ENCODE measurements around the gene DCDC1. TPM values are rescaled to one million over a fixed set of nuclear protein-coding genes. Genes with fewer than 3 reads are reported as not detected.

Gene DCDC1
- total and polyA plus RNA-seq, 9 of the 15 experiments (the other 6 are each of a cell fraction or from before 2014, with no cell fraction given) = 0.05 to 0.18 (median 0.08) TPM; not detected in 3

DNA sequence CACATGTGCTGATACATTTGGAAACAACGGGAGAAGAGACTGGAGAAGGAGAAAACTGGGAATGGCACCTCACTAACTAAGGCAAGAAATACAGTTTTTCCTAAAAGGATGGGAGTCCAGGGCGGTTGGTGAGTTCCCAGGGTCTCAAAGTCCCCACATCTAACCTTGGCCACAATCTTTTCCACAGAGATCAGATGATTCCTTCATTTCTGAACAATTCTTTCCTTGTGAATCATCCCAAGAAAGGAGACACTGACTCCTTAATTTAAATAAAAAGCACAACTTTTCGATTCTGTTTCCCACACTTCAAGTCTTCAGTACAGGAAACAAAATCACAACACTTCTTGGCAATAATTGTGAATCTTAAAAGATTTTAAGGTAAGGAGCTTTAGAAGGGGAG is 384.7 kb downstream of the DCDC1 start (continued):
- TF ChIP-seq, protein P1, sequence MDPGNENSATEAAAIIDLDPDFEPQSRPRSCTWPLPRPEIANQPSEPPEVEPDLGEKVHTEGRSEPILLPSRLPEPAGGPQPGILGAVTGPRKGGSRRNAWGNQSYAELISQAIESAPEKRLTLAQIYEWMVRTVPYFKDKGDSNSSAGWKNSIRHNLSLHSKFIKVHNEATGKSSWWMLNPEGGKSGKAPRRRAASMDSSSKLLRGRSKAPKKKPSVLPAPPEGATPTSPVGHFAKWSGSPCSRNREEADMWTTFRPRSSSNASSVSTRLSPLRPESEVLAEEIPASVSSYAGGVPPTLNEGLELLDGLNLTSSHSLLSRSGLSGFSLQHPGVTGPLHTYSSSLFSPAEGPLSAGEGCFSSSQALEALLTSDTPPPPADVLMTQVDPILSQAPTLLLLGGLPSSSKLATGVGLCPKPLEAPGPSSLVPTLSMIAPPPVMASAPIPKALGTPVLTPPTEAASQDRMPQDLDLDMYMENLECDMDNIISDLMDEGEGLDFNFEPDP (CRISPR knock-in tag; IDR thresholded peaks at IDR 0.05) = no peak
- TF ChIP-seq BMI1 (IDR thresholded peaks at IDR 0.05; ENCODE audit: low read length) (no peak), TARDBP (IDR thresholded peaks at IDR 0.05) (no peak), ZNF644 (tag; IDR thresholded peaks at IDR 0.05; ENCODE audit: low read depth) (no peak), MCM2 (IDR thresholded peaks at IDR 0.05; ENCODE audit: low read depth) (no peak), CC2D1A (IDR thresholded peaks at IDR 0.05) (no peak), KLF10 (CRISPR knock-in tag; IDR thresholded peaks at IDR 0.05) (no peak), SRSF1 (IDR thresholded peaks at IDR 0.05; ENCODE audit: low read depth, low read length) (no peak)
- TF ChIP-seq, protein P2, sequence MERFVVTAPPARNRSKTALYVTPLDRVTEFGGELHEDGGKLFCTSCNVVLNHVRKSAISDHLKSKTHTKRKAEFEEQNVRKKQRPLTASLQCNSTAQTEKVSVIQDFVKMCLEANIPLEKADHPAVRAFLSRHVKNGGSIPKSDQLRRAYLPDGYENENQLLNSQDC (CRISPR knock-in tag; IDR thresholded peaks at IDR 0.05) = no peak

DNA sequence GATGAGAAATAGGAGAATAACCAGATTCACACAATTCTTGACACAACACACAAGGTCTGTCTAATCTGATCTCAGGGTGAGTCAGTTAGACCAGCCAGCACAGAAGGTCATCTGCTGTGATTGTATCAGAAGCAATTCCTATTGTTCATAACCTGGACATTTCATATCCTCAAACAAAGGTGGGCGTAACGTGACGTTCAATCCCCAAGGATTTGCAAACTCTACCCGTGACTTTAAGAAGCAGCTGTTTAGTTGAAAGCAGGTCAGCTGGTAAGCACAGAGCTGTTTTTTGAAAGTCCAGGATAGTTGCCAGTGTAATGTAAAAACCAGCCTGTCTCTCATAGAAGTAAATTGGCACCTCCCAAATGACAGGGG is 385.1 kb downstream of the DCDC1 start:
- ChIA-PET POLR2A (no interaction called here), CTCF (ENCODE audit: low intra/inter-chr PET ratio) (no interaction called here)
- TF ChIP-seq GABPB2 (CRISPR knock-in tag; conservative IDR thresholded peaks at IDR 0.05) = no peak
- TF ChIP-seq EGR1 (conservative IDR thresholded peaks at IDR 0.05) = no peak
- no peak for TF ChIP-seq RAD51 (IDR thresholded peaks at IDR 0.05; ENCODE audit: borderline replicate concordance, low read depth)
- no peak for TF ChIP-seq ZNF384 (IDR thresholded peaks at IDR 0.05; ENCODE audit: low read depth, low read length)
- in situ Hi-C loops (cut with MboI) (no loop called here), intact Hi-C loops (cut with micrococcal nuclease) (no loop called here)
- WGBS (ENCODE audit: insufficient coverage, low coverage, missing lambda C conversion rate) = 3% methylated on average over 4 of the region's 4 CpGs
- DNase-seq (ENCODE audit: extremely low read depth in 1 of 4, low spot score in 3 of 4) = no peak
- Histone ChIP-seq H2AFZ (ENCODE audit: low read depth, low read length) (no peak overlapping the region), H3K27me3 (ENCODE audit: control insufficient read depth in 2 of 2, insufficient read depth in 2 of 2, low read length in 2 of 2) (no peaks in the 10 kb centered on the region), H3K4me1 (replicated peaks in 1 of 2; ENCODE audit: control insufficient read depth in 2 of 2, insufficient read depth in 2 of 2, low read length in 2 of 2) (no peaks in the 10 kb centered on the region), H3K27ac (ENCODE audit: extremely low read depth, low read depth, low read length) (no peak overlapping the region), H3K9me1 (ENCODE audit: control insufficient read depth, insufficient read depth, low read length) (no peaks in the 10 kb centered on the region), H3K36me3 (ENCODE audit: control insufficient read depth, insufficient read depth, low read length) (no peaks in the 10 kb centered on the region), H3K4me3 (no peak overlapping the region), H3K79me2 (ENCODE audit: control insufficient read depth, insufficient read depth, low read length) (no peaks in the 10 kb centered on the region), H3K9ac (ENCODE audit: insufficient read depth in 1 of 2, low read depth in 2 of 2, low read length in 2 of 2) (no peak overlapping the region), H3K9me3 (replicated peaks; ENCODE audit: control insufficient read depth, insufficient read depth, low read depth, low read length) (0 out of 2 replicates have a peak, but pooled peaks cover 1% of the 10 kb centered on the region), H3K4me2 (ENCODE audit: insufficient read depth, low read length) (no peak overlapping the region), H4K20me1 (replicated peaks; ENCODE audit: control insufficient read depth, insufficient read depth, low read length) (no peaks in the 10 kb centered on the region)
- BruUV-seq (replicated peaks) = no TSS peak
- no peak for FAIRE-seq
- ATAC-seq = no peak

All from K562 (cell line).